HEK293 (cell line): ENCODE results near the gene BMAL2.

Experiments used
- CTCF ChIA-PET: fragments of 350-600 bp; formaldehyde crosslinking; extraction: SDS; loops from one replicate; lab custom pipeline; 2021; ENCODE audit warnings: antibody characterized with exemption; lab: Yijun Ruan, JAX
- POLR2A ChIA-PET: fragments of 300-600 bp; formaldehyde crosslinking; extraction: SDS; loops from one replicate; lab custom pipeline; 2020; ENCODE audit warnings: antibody characterized with exemption, inconsistent platforms; lab: Yijun Ruan, JAX
- H3K27ac ChIP-seq: fragments of 200-500 bp; sonication (Bioruptor generic); 2 replicates; pipeline ENCODE4 v1.5.1; 2014; ENCODE audit warnings: low read depth, low read length, control low read depth, inconsistent platforms; ENCODE audit errors: extremely low read depth
- H3K36me3 ChIP-seq, 2 experiments: fragments of 200-500 bp in 1 of 2; sonication (Bioruptor generic) in 1 of 2; 1 replicate in 1 of 2; 2 replicates in 1 of 2; pipeline ENCODE4 v1.5.1; 2014 to 2017; ENCODE audit warnings: inconsistent platforms in 2 of 2, low read length in 2 of 2; ENCODE audit not compliant: control insufficient read depth in 2 of 2, insufficient read depth in 1 of 2
- H3K4me1 ChIP-seq: fragments of 200-500 bp; sonication (Bioruptor generic); 2 replicates; pipeline ENCODE4 v1.5.1; 2014; ENCODE audit warnings: mild to moderate bottlenecking, low read length, inconsistent platforms; ENCODE audit not compliant: control insufficient read depth, insufficient read depth
- H3K4me3 ChIP-seq: 2 replicates; pipeline ENCODE4 v1.5.1; 2011; ENCODE audit warnings: low read depth, mild to moderate bottlenecking, control low read depth, low read length, moderate library complexity
- H3K9me3 ChIP-seq: fragments of 200-500 bp; sonication (Bioruptor generic); 2 replicates; pipeline ENCODE4 v1.5.1; 2014; ENCODE audit warnings: low read depth, low read length, inconsistent platforms; ENCODE audit not compliant: control insufficient read depth, insufficient read depth
- KLF8 ChIP-seq: fragments of 450-650 bp; formaldehyde crosslinking; IDR thresholded peaks from 2 replicates; pipeline ENCODE4 v1.5.1; 2016; ENCODE audit warnings: missing biosample characterization, missing genetic modification characterization
- SETDB1 ChIP-seq: IDR thresholded peaks from one replicate; pipeline ENCODE4 v1.6.1; 2017; ENCODE audit warnings: mild to moderate bottlenecking, low read length, moderate library complexity, mixed read lengths; ENCODE audit not compliant: insufficient read length
- YY1 ChIP-seq: fragments of 450-650 bp; formaldehyde crosslinking; IDR thresholded peaks from 2 replicates; pipeline ENCODE4 v1.5.1; 2018; ENCODE audit warnings: missing biosample characterization, missing genetic modification characterization
- ZFP3 ChIP-seq: fragments of 450-650 bp; formaldehyde crosslinking; IDR thresholded peaks from 2 replicates; pipeline ENCODE4 v1.5.1; 2016; ENCODE audit warnings: low read depth, missing biosample characterization, missing genetic modification characterization
- ZNF138 ChIP-seq: fragments of 450-650 bp; formaldehyde crosslinking; IDR thresholded peaks from 2 replicates; pipeline ENCODE4 v1.5.1; 2016; ENCODE audit warnings: missing biosample characterization, missing genetic modification characterization, borderline replicate concordance
- ZNF19 ChIP-seq: fragments of 450-650 bp; formaldehyde crosslinking; IDR thresholded peaks from 2 replicates; pipeline ENCODE4; 2016; ENCODE audit warnings: missing biosample characterization, missing genetic modification characterization, low read depth
- ZNF223 ChIP-seq: fragments of 450-650 bp; formaldehyde crosslinking; IDR thresholded peaks from 2 replicates; pipeline ENCODE4 v1.5.1; 2016; ENCODE audit warnings: missing biosample characterization, missing genetic modification characterization
- ZNF24 ChIP-seq: fragments of 450-650 bp; formaldehyde crosslinking; IDR thresholded peaks from 2 replicates; pipeline ENCODE4 v1.5.1; 2016; ENCODE audit warnings: missing biosample characterization, missing genetic modification characterization
- ZNF248 ChIP-seq: fragments of 450-650 bp; formaldehyde crosslinking; IDR thresholded peaks from 2 replicates; pipeline ENCODE4 v1.5.1; 2017; ENCODE audit warnings: missing biosample characterization, missing genetic modification characterization
- ZNF341 ChIP-seq: fragments of 450-650 bp; formaldehyde crosslinking; IDR thresholded peaks from 2 replicates; pipeline ENCODE4; 2016; ENCODE audit warnings: low read depth, missing biosample characterization, missing genetic modification characterization
- ZNF37A ChIP-seq: fragments of 450-650 bp; IDR thresholded peaks from 2 replicates; pipeline ENCODE4 v1.5.1; 2018; ENCODE audit warnings: missing biosample characterization, missing genetic modification characterization
- ZNF529 ChIP-seq: fragments of 450-650 bp; formaldehyde crosslinking; IDR thresholded peaks from 2 replicates; pipeline ENCODE4 v1.5.1; 2017; ENCODE audit warnings: missing genetic modification characterization, missing biosample characterization; ENCODE audit not compliant: insufficient replicate concordance
- ZNF530 ChIP-seq: fragments of 450-650 bp; formaldehyde crosslinking; IDR thresholded peaks from 2 replicates; pipeline ENCODE4 v1.5.1; 2016; ENCODE audit warnings: low read depth, missing biosample characterization, missing genetic modification characterization
- TF ChIP-seq, protein P1 (sequence below): fragments of 450-650 bp; formaldehyde crosslinking; IDR thresholded peaks from 2 replicates; pipeline ENCODE4 v1.5.1; 2016; ENCODE audit warnings: missing biosample characterization, missing genetic modification characterization
- TF ChIP-seq, protein P2 (sequence below): fragments of 450-650 bp; formaldehyde crosslinking; IDR thresholded peaks from 2 replicates; pipeline ENCODE4 v1.5.0; 2017; ENCODE audit warnings: missing biosample characterization, missing genetic modification characterization, borderline replicate concordance
- TF ChIP-seq, protein P3 (sequence below): fragments of 450-650 bp; formaldehyde crosslinking; IDR thresholded peaks from 2 replicates; pipeline ENCODE4 v1.5.1; 2016; ENCODE audit warnings: missing biosample characterization, missing genetic modification characterization
- TF ChIP-seq, protein P4 (sequence below): fragments of 450-650 bp; formaldehyde crosslinking; conservative IDR thresholded peaks from 2 replicates; pipeline ENCODE4 v1.5.1; 2016; ENCODE audit warnings: low read depth, missing biosample characterization, missing genetic modification characterization
- TF ChIP-seq, protein P5 (sequence below): fragments of 450-650 bp; formaldehyde crosslinking; IDR thresholded peaks from 2 replicates; pipeline ENCODE4 v1.5.1; 2016; ENCODE audit warnings: missing biosample characterization, missing genetic modification characterization
- TF ChIP-seq, protein P6 (sequence below): fragments of 450-650 bp; formaldehyde crosslinking; IDR thresholded peaks from 2 replicates; pipeline ENCODE4 v1.5.1; 2017; ENCODE audit warnings: missing biosample characterization, missing genetic modification characterization

BMAL2 gene

DNA sequence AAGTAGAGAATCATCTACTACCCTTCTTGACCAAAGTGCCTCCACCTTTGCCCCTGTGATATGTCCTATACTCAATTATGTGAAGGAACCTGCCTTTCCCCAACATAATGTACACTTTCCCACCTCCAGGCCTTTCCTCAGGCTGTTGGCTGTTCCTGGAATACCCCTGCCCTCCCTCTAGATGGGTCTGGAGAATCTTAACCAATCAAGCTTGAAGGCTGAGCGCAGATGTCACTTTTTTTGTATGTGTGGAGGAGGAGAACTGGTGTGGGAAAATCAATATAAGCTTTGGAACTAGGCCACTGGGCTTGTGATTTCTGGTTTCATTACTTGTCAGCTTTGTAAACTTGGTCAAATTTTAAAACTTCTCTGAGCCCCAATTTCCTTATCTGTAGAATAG is 4.7 kb downstream of the BMAL2 start:
- H3K27ac ChIP-seq: no peak overlapping the region
- no peaks in the 10 kb centered on the region; a peak in 1 of 3 replicates for H3K36me3 ChIP-seq
- TF ChIP-seq, protein P1, sequence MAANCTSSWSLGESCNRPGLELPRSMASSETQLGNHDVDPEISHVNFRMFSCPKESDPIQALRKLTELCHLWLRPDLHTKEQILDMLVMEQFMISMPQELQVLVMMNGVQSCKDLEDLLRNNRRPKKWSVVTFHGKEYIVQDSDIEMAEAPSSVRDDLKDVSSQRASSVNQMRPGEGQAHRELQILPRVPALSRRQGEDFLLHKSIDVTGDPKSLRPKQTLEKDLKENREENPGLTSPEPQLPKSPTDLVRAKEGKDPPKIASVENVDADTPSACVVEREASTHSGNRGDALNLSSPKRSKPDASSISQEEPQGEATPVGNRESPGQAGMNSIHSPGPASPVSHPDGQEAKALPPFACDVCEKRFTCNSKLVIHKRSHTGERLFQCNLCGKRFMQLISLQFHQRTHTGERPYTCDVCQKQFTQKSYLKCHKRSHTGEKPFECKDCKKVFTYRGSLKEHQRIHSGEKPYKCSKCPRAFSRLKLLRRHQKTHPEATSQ (tag by site-specific recombination): no peak
- TF ChIP-seq, protein P2, sequence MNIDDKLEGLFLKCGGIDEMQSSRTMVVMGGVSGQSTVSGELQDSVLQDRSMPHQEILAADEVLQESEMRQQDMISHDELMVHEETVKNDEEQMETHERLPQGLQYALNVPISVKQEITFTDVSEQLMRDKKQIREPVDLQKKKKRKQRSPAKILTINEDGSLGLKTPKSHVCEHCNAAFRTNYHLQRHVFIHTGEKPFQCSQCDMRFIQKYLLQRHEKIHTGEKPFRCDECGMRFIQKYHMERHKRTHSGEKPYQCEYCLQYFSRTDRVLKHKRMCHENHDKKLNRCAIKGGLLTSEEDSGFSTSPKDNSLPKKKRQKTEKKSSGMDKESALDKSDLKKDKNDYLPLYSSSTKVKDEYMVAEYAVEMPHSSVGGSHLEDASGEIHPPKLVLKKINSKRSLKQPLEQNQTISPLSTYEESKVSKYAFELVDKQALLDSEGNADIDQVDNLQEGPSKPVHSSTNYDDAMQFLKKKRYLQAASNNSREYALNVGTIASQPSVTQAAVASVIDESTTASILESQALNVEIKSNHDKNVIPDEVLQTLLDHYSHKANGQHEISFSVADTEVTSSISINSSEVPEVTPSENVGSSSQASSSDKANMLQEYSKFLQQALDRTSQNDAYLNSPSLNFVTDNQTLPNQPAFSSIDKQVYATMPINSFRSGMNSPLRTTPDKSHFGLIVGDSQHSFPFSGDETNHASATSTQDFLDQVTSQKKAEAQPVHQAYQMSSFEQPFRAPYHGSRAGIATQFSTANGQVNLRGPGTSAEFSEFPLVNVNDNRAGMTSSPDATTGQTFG (tag by site-specific recombination): no peak
- TF ChIP-seq ZNF223 (tag by site-specific recombination): no peak
- no peak for TF ChIP-seq ZNF138 (tag by site-specific recombination)
- no peak for TF ChIP-seq ZNF530 (tag by site-specific recombination)
- no peak for TF ChIP-seq KLF8 (tag by site-specific recombination)
- peak; percentile 91 for TF ChIP-seq ZNF341
- TF ChIP-seq, all 188 proteins: peak for 1
- H3K4me3 ChIP-seq: no peak overlapping the region
- ChIA-PET CTCF (no interaction called here), POLR2A (no interaction called here)
- 0 out of 2 replicates have a peak, but pooled peaks cover 7% of the 10 kb centered on the region for H3K4me1 ChIP-seq
- H3K9me3 ChIP-seq: no peaks in the 10 kb centered on the region

DNA sequence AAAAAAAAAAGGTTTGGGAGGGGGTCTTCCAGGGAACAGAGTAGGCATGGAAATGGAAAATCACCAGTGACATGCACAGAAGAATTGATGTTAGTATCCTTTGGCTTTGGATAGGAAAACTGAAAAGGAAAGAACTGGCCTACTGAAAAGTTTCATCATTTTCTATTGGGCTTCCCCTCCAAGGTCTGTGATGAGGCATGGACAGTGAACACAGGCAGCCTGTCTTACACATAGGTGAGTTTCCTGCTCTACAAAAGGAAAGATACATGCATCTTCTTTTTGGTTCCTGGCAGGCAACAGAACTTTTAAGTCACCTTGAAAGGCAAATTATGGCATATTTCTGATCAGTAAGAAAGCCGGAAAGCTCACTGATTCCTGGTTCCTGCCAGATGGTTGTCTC is 5.8 kb downstream of the BMAL2 start:
- no peaks in the 10 kb centered on the region for H3K9me3 ChIP-seq
- ChIA-PET POLR2A (no interaction called here), CTCF (no interaction called here)
- H3K27ac ChIP-seq: no peak overlapping the region
- H3K36me3 ChIP-seq: no peaks in the 10 kb centered on the region; a peak in 1 of 3 replicates
- TF ChIP-seq YY1 (no peak), ZNF529 (no peak), ZNF19 (tag by site-specific recombination) (no peak), ZNF37A (tag by site-specific recombination) (no peak), ZNF24 (tag by site-specific recombination) (no peak), ZFP3 (tag by site-specific recombination) (no peak), SETDB1 (no peak), ZNF248 (tag by site-specific recombination) (no peak)
- TF ChIP-seq, protein P3, sequence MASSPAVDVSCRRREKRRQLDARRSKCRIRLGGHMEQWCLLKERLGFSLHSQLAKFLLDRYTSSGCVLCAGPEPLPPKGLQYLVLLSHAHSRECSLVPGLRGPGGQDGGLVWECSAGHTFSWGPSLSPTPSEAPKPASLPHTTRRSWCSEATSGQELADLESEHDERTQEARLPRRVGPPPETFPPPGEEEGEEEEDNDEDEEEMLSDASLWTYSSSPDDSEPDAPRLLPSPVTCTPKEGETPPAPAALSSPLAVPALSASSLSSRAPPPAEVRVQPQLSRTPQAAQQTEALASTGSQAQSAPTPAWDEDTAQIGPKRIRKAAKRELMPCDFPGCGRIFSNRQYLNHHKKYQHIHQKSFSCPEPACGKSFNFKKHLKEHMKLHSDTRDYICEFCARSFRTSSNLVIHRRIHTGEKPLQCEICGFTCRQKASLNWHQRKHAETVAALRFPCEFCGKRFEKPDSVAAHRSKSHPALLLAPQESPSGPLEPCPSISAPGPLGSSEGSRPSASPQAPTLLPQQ (tag by site-specific recombination): no peak
- TF ChIP-seq, protein P4, sequence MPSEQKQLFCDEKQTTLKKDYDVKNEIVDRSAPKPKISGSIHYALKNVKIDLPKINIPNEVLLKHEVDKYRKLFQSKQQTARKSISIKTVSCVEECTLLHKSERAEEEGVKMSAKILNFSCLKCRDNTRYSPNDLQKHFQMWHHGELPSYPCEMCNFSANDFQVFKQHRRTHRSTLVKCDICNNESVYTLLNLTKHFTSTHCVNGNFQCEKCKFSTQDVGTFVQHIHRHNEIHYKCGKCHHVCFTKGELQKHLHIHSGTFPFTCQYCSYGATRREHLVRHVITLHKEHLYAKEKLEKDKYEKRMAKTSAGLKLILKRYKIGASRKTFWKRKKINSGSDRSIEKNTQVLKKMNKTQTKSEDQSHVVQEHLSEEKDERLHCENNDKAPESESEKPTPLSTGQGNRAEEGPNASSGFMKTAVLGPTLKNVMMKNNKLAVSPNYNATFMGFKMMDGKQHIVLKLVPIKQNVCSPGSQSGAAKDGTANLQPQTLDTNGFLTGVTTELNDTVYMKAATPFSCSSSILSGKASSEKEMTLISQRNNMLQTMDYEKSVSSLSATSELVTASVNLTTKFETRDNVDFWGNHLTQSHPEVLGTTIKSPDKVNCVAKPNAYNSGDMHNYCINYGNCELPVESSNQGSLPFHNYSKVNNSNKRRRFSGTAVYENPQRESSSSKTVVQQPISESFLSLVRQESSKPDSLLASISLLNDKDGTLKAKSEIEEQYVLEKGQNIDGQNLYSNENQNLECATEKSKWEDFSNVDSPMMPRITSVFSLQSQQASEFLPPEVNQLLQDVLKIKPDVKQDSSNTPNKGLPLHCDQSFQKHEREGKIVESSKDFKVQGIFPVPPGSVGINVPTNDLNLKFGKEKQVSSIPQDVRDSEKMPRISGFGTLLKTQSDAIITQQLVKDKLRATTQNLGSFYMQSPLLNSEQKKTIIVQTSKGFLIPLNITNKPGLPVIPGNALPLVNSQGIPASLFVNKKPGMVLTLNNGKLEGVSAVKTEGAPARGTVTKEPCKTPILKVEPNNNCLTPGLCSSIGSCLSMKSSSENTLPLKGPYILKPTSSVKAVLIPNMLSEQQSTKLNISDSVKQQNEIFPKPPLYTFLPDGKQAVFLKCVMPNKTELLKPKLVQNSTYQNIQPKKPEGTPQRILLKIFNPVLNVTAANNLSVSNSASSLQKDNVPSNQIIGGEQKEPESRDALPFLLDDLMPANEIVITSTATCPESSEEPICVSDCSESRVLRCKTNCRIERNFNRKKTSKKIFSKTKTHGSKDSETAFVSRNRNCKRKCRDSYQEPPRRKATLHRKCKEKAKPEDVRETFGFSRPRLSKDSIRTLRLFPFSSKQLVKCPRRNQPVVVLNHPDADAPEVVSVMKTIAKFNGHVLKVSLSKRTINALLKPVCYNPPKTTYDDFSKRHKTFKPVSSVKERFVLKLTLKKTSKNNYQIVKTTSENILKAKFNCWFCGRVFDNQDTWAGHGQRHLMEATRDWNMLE (tag by site-specific recombination): no peak
- TF ChIP-seq, protein P5, sequence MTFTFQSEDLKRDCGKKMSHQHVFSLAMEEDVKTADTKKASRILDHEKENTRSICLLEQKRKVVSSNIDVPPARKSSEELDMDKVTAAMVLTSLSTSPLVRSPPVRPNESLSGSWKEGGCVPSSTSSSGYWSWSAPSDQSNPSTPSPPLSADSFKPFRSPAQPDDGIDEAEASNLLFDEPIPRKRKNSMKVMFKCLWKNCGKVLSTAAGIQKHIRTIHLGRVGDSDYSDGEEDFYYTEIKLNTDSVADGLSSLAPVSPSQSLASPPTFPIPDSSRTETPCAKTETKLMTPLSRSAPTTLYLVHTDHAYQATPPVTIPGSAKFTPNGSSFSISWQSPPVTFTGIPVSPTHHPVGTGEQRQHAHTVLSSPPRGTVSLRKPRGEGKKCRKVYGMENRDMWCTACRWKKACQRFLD: no peak
- TF ChIP-seq, protein P6, sequence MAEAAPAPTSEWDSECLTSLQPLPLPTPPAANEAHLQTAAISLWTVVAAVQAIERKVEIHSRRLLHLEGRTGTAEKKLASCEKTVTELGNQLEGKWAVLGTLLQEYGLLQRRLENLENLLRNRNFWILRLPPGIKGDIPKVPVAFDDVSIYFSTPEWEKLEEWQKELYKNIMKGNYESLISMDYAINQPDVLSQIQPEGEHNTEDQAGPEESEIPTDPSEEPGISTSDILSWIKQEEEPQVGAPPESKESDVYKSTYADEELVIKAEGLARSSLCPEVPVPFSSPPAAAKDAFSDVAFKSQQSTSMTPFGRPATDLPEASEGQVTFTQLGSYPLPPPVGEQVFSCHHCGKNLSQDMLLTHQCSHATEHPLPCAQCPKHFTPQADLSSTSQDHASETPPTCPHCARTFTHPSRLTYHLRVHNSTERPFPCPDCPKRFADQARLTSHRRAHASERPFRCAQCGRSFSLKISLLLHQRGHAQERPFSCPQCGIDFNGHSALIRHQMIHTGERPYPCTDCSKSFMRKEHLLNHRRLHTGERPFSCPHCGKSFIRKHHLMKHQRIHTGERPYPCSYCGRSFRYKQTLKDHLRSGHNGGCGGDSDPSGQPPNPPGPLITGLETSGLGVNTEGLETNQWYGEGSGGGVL (tag by site-specific recombination): no peak
- no peak overlapping the region for H3K4me3 ChIP-seq
- 0 out of 2 replicates have a peak, but pooled peaks cover 7% of the 10 kb centered on the region for H3K4me1 ChIP-seq
